GM18909 (cell line): ENCODE data around the gene REM2.
"Not testable (repeated sequence)": the region's sequence is repeated elsewhere in the genome, so short reads cannot be mapped to it uniquely, and the experiment has no call there.

Experiments
- ATAC-seq: cut with Tn5 transposase; IDR thresholded peaks from one replicate; pipeline ENCODE4 v1.9.1; 2021; ENCODE audit warnings: mild to moderate bottlenecking; ENCODE audit not compliant: unreplicated experiment, poor library complexity

Gene REM2

DNA sequence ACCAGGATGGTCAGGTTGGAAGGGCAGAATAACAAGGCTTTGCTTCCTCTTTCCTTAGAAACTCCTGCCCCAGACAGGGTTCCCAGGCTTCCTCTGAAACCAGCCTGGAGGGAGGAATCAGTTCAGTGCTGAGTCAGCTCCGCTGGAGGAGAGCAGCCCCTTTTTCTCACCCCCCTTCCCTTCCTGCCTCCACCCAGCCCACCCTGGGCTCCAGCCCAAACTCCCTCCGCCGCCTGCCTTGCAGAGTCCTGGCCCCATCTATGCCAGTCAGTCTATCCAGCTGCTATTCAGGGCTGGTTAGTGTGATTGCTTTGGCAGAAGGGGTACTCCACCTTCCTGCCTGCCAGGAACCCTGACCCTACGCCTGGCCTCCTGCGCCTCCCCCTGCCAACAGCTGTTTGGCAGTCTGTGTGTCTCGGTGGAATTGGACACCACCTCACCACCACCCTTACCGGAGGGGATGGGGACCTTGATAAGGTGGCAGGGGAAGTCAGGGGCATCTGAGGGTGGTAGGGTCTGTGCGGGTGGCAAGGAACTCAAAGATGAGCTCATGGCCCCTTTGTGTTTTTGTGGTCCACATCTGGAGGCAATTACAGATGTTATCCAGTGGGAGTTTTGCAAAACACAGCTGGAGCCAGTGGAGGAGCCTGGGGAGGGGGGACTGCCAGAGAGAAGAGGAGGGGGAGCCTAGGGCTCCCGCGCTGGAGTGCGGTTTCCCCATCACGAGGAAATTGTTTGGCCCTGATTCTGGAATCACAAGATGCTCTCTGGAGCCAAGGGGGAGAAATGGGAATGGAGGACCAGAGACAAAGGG lies 34.5 kb upstream of the REM2 start:
- ATAC-seq: no peak

DNA sequence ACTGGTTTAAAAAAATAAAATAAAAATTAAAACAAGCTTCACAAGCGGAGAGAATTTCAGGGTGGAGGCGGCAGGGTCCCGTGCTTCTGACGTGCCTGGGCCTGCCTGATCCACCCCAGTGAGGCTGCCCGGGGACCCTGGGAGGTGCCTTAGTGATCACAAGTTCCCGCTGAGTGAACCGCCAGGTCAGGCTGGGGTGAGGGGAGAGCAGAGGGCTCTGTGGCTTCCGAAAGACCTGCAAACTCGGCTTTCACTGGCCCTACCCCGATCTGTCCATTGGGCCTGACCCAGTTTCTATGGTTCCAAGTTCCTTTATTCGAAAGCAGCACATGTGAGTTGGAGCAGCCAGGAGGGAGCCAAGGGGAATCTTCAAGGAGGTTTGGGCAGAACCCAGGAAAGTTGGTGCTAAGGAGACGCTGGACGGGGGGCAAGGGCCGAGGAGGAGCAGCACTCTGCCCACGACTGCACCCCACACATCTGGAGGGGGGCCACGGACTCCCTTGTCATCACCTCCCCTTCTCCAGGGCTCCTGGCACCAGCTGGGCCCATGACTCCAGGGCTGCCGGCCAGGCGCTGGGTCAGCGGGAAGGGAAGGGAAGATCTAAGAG lies 33.7 kb upstream of the REM2 start:
- ATAC-seq: no peak

DNA sequence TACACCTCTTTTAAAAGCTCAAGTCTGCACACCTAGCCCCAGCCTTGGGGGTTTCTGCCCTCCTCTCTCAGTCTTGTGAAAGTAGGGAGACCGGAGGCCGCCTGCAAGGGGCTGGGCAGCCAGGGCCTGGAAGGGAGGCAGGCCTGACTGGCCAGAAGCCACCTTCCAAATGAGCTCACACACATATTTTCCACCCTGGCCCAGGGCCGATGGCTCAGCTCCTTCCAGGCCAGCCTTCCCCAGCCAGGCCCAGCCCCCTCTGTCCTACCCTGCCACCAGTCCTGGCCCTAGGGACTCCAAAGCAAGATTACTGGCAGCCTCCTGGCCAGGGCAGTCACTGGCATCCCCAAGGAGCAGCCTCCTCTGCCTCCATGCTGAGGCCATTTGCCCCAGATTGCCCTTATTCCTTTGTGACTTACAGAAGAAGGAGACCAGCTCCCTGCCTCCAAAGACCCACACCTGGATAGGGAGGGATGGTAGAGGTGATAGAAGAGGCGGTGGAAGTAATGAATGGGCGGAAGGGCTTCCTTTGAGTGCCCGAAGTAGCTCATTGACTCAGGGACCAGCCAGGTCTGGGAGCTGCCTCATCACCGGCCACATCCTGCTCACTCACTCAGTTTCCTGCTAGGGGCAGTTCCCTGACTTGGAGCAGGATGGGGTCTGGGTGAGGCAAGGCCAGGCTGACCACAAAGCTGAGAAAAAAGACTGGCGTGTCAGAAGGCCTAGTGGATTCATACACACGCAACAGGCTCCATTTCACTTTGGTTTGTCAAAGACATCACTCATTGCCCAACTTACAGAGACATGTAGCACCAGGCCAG lies 31.9 kb upstream of the REM2 start:
- ATAC-seq: no peak

DNA sequence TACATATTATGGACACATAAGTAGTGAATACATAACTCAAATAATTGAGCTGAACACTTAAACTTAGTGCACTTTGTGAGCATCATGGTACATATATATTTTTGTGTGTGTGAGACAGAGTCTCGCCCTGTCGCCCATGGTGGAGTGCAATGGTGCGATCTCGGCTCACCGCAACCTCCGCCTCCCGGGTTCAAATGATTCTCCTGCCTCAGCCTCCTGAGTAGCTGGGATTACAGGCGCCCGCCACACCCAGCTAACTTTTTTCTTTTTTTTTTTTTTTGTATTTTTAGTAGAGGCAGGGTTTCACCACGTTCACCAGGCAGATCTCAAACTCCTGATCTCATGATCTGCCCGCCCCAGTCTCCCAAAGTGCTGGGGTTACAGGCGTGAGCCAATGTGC lies 30.8 kb upstream of the REM2 start:
- not testable (repeated sequence) for ATAC-seq

DNA sequence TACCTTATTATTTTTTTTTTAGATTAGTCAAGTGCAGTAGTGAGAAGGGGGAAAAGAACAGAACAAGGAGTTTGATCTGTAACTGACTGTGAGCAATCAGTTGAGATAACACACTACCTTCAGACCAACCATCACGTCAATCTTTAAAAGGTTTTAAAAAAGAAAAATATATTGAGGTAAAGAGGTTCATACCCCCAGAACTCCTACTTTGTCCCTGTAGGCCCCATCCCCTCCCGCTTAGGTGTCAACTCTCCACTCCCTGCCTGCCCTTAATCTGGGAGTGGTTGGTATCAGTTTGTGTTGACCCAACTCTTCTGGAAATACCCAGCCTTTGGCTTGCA lies 30.5 kb upstream of the REM2 start:
- ATAC-seq: no peak

DNA sequence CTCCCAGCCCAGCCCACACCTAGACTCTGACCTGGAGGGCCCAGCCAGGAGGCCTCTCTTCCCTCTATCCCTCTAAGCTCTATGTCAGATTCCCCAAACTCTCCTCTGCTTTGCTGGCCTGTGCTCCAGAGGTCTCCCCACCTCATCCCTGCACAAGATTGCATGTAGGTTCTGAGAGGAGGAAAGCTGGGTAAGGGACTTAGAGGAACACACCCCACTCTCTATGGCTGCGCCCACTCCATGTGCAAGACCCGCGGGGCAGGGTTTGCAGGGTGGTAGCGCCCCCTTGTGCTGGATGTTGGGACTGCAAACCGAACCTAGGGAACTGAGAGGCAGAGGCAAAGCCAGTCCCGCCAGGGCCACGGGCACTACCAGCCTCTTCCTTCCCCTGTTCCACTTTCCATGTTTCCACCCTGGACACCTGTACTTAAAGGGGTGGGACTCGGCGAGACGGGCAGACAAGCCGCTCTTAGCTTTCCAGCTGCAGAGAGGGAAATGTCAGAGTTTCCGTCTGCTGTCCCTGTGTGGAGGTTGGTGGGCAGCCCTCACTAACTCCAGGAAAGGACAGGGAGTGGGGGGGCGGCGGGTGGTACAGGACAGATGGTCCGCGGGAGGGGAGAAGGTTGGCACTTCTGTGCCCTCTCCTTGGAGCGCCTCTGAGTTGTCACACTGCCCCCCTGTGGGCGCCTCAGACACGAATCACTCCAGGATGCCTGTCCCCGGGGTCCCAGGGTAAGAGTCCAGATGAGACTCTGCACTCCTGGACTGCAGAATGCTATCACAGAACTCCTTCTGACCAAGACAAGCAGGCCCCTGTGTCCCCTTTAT lies 29.9 kb upstream of the REM2 start:
- peak; percentile 76 for ATAC-seq

DNA sequence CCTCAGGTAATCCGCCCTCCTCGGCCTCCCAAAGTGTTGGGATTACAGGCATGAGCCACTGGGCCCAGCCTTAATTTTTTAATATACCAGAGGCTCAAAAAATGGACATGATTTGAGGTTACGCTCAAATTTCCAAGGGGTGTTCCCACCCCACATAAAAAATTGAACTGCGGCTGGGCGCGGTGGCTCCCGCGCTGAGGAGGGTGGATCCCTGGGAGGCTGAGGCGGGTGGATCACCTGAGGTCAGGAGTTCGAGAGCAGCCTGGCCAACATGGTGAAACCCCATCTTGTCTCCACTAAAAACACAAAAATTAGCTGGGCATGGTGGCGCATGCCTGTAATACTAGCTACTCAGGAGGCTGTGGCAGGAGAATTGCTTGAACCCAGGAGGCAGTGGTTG lies 28.7 kb upstream of the REM2 start:
- ATAC-seq: not testable (repeated sequence)

DNA sequence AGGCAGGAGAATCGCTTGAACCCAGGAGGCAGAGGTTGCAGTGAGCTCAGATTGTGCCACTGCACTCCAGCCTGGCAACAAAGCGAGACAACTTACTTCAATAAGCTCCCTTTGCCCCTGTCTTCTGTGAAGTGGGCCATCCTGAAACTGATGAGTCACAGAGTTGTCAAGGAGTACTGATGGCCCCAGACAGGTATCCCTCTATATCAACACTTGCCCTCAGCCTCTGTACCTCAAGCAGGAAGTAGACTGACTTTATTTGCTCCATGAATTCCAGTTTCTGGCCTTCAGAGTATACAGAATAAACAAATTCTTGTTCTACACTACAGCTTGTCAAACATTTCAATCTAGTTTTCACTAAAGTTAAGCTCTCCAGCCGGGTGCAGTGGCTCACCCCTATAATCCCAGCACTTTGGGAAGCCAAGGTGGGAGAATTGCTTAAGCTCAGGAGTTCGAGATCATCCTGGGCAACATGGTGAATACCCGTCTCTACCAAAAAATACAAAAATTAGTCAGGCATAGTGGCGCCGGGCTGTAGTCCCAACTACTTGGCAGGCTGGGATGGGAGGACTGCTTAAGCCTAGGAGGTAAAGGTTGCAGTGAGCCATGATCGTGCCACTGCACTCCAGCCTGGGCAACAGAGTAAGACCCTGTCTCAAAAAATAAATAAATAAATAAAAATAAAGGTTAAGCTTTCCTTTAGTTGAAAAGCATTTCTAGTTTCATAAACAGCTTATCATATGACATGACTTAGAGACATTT lies 27.9 kb upstream of the REM2 start:
- no peak for ATAC-seq

DNA sequence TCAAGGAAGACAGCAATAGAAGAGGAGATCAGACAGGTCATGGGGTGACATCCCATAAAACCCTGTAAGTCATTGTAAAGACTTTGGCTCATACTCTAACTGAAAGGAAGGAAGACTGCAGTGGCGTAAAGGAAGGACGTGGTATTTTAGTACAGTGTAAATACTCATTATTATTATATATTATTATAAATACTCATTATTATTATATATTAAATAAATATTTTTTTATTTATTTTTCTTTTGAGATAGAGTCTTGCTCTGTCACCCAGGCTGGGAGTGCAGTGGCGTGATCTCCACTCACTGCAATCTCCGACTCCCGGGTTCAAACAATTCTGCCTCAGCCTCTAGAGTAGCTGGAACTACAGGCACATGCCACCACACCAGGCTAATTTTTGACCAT lies 26.6 kb upstream of the REM2 start:
- ATAC-seq: no peak

DNA sequence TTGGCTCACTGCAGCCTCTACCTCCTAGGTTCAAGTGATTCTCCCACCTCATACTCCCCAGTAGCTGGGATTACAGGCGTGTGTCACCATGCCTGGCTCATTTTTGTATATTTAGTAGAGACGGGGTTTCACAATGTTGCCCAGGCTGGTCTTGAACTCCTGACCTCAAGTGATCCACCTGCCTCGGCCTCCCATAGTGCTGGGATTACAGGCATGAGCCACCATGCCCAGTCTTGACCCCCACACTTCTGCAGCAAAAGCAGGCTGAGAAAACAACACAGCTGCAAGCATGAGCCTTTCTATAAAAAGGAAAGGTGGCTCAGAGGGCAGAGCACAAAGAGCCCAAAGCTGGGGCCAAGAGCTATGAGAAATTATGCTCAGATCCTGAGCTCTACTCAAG lies 22.6 kb upstream of the REM2 start:
- not testable (repeated sequence) for ATAC-seq

DNA sequence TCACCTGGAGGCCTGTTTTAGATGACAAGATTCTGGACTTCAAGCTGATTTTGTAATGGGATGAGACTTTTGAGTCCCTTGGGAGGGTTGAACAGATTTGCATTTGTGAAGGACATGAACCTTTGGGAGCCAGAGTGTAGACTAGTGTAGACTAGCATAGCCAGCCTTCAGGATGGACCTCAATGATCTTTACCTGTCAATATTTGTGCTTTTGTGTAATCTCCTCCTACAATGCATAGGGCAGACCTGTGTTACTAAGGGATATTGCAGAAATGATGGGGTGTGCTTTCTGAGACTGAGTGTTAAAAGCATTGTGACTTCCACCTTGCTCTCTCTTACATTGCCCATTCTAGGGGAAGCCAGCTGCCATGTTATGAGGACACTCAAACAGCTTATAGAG lies 21.4 kb upstream of the REM2 start:
- ATAC-seq: no peak

DNA sequence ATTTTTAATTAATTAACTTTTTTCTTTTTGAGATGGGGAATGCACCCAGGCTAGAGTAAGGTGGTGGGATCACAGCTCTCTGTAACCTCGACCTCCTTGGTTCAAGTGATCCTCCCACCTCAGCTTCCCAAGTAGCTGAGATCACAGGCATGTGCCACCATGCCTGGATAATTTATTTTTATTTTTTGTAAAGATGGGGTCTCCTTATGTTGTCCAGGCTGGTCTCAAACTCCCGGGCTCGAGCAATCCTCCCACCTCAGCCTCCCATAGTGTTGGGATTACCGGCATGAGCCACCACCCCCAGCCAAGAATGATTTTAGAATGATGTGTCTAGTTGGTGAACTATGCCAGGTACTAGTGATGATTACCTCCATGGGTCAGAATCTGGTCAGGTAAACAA lies 18.0 kb upstream of the REM2 start:
- ATAC-seq: no peak

DNA sequence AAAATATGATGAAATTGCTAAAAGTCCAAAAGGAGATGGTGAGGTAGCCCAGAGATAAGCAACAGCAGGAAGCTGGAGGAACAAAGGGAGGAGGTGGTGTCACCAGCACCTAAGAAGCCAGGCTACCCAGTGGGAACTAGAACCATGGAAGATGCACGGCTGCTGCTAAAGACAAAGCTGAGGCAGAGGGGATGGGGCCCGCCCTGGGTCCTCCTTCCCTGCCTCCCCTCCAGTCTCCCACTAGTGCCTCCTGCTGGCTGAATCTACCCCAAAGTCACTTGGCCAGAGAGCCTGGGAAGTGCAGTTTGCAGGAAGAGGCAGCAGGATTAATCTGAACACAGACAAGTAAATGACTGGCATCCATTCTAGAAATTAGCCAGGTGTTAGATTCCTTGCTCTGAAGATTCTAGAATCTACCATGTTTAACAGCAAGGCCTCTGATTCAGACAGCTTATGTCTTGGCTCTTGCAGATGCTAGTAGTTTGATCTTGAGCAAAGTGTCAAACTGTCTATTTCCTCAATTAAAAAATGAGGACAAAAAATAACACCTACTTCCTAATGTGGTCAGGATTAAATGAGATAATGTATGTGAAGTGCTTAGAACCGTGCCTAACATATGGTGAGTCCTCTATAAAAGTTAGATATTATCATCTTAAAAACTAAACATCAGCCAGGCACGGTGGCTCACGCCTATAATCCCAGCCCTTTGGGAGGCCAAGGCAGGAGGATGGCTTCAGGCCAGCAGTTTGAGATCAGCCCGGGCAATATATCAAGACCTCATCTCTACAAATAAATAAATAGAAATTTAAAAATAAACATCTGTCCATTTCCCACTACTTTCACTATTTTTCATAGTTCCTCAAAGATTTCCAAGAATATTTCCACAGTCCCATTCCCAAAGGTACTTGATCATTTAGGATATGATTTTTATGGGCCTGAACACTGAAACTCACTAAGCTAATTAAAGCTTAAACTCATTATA lies 17.3 kb upstream of the REM2 start:
- ATAC-seq: no peak

DNA sequence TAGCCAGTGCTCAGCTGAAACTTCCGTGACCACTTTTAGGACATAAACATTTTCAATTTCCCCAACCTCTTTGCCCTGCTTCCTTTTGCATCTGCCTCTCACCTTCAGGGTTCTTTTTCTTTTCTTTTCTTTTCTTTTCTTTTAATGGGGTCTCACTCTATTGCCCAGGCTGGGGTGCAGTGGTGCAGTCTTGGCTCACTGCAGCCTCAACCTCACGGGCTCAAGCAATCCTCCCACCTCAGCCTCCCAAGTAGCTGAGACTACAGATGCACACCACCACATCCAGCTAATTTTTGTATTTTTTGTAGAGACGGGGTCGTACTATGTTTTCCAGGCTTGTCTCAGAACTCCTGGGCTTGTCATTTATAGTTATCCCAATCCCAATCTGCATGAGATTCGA lies 16.1 kb upstream of the REM2 start:
- no peak for ATAC-seq

DNA sequence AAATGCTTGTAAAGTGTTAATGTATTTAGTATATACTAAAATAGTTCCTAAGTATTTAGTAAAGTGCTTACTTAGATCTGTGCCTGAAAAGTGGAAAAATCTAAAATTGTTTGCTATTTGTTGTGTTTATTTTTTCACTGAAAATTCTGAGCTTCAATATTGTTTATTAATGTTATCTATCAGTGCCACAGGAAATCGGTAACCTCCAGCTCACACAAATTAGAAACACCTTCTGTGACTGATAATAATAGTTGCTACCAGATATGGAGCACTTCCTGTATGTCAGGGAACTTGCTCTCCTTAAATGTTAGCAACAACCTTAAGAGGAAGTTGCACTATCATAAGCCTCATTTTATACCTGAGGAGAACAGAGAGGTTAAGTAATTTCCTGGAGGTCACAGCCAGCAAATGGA lies 12.2 kb upstream of the REM2 start:
- peak; percentile 41 for ATAC-seq

DNA sequence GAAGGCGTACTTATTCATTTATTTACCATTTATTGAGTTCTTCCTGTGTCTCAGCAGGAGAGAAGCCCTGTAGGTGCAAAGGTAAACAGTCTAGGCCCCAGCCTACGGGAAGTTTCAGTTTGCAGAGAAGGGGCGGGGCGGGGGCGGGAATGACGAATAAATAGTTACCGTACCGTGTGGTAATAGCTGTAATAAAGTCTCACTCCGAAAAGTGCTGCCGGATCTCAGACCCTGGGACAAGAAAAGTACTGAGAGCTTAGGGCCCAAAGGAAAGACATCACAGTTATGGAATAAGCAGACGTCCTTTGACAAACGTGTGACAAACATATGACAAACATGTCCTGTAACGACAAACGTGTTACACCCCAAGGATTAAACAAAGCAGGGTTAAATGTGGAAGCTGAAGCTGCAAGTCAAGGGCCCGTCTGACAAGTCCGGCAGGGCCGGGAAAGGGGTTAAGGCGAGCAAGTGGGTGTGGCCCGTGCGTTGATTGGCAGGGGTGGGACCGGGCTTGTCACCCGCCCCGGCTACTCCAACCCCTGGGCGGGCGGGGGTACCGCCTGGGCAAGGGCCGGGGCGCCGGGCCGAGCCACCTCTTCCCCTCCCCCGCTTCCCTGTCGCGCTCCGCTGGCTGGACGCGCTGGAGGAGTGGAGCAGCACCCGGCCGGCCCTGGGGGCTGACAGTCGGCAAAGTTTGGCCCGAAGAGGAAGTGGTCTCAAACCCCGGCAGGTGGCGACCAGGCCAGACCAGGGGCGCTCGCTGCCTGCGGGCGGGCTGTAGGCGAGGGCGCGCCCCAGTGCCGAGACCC lies 11.6 kb upstream of the REM2 start, which contains the start of gene LRP10:
Gene LRP10, plus strand, starts transcription at position 517 of the 809 bp plus-strand sequence. CDS start 564 bp downstream, outside the sequence.
- peak; percentile 79 for ATAC-seq

DNA sequence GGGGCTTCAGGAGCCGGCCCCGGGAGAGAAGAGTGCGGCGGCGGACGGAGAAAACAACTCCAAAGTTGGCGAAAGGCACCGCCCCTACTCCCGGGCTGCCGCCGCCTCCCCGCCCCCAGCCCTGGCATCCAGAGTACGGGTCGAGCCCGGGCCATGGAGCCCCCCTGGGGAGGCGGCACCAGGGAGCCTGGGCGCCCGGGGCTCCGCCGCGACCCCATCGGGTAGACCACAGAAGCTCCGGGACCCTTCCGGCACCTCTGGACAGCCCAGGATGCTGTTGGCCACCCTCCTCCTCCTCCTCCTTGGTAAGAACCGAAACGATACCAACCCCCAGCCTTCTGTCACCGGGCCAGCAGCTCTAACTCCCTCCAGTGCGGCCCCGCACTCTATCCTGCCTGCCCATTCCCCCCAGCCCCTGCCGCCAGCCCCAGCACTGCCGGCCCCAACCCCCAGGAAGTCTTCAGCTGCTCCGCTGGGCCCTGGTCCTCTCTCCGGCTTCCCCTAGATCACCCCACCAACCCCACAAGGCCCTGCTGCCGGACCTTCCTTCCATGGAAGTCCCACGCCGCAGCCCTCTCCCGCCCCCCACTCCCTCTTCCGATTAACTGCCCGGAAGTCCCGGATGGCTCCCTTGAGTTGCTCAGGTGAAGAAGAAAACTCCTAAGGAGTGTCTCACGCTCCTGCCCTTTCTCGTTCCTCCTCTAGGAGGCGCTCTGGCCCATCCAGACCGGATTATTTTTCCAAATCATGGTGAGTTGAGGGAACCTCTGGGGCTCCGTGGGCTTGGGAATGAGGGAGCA lies 10.8 kb upstream of the REM2 start:
- peak; percentile 30 for ATAC-seq
